ENCODE results near the gene NCOA7. TPM values are rescaled to one million over a fixed set of nuclear protein-coding genes. Genes with fewer than 3 reads are reported as not detected.

The NCOA7 gene
- total RNA-seq, 1 experiment from 2014 or later, result 51.0 TPM

GRCh38 chr6:125957391-125957693, 166.6 kb downstream of the NCOA7 start:
- Histone ChIP-seq H3K27ac (peak overlapping the region; percentile 80), H3K36me3 (ENCODE audit: low read depth) (0 out of 2 replicates have a peak, but pooled peaks cover under 1% of the 10 kb centered on the region), H3K4me2 (peak overlapping the region; percentile 99), H3K4me3 (peak overlapping the region; percentile 92), H3K9me3 (ENCODE audit: insufficient read depth, low read depth) (no peaks in the 10 kb centered on the region), H2AFZ (peak overlapping the region; percentile 98), H3K4me1 (replicated peaks; ENCODE audit: insufficient read depth) (peaks cover 21% of the 10 kb centered on the region), H3F3A (ENCODE audit: insufficient read depth, low read depth) (peaks cover 7% of the 10 kb centered on the region; the same call in 1 of the 2 replicates), H3K9me2 (ENCODE audit: insufficient read depth) (no peaks in the 10 kb centered on the region), H3K27me3 (ENCODE audit: insufficient read depth, low read depth) (no peaks in the 10 kb centered on the region), H4K20me1 (ENCODE audit: insufficient read depth) (no peaks in the 10 kb centered on the region), H3K79me2 (ENCODE audit: low read depth) (peaks cover 31% of the 10 kb centered on the region)
- BruUV-seq (replicated peaks), result no TSS peak
- DNase-seq, result no peak
- TF ChIP-seq CTCF (conservative IDR thresholded peaks at IDR 0.05) (no peak), EZH2 (IDR thresholded peaks at IDR 0.05; ENCODE audit: low read depth) (no peak)
- intact Hi-C loops (cut with micrococcal nuclease; ENCODE audit: unreplicated experiment), result loop anchor here (2.0 kb wide), 2 partner anchors 39 to 85 kb away; no protein-coding TSS in a partner anchor
- ChIA-PET CTCF (interaction anchor here (0.7 to 1.7 kb wide), 3 partner anchors 38 to 176 kb away, joined by 4 to 13 read pairs (median 12); no protein-coding TSS in a partner anchor), POLR2A (ENCODE audit: unreplicated experiment) (interaction anchor here (0.6 to 1.0 kb wide), 5 partner anchors 10 to 168 kb away, joined by 3 to 6 read pairs (median 3); no protein-coding TSS in a partner anchor)

- no peaks in the 10 kb centered on the region for H4K20me1 ChIP-seq (ENCODE audit: insufficient read depth)
- DNase-seq, result peak in 1 of 2 experiments; percentile 79
- TF ChIP-seq CTCF (conservative IDR thresholded peaks at IDR 0.05) (no peak), EZH2 (IDR thresholded peaks at IDR 0.05; ENCODE audit: low read depth) (no peak)
- intact Hi-C loops (cut with micrococcal nuclease; ENCODE audit: unreplicated experiment), result loop anchor here (2.0 kb wide), 2 partner anchors 39 to 85 kb away; no protein-coding TSS in a partner anchor
- no peaks in the 10 kb centered on the region for H3K27me3 ChIP-seq (ENCODE audit: insufficient read depth, low read depth)
- H3K9me2 ChIP-seq (ENCODE audit: insufficient read depth), result no peaks in the 10 kb centered on the region
- 0 out of 2 replicates have a peak, but pooled peaks cover 3% of the 10 kb centered on the region for H3K36me3 ChIP-seq (ENCODE audit: low read depth)
- H3K4me1 ChIP-seq (replicated peaks; ENCODE audit: insufficient read depth), result peaks cover 21% of the 10 kb centered on the region
- peak overlapping the region; percentile 92 for H3K4me3 ChIP-seq
- no peaks in the 10 kb centered on the region for H3K9me3 ChIP-seq (ENCODE audit: insufficient read depth, low read depth)
- H3F3A ChIP-seq (ENCODE audit: insufficient read depth, low read depth), result peaks cover 7% of the 10 kb centered on the region; the same call in 1 of the 2 replicates
- TSS peak; percentile 51 for BruUV-seq (replicated peaks)
- H3K27ac ChIP-seq, result peak overlapping the region; percentile 80
- H2AFZ ChIP-seq, result peak overlapping the region; percentile 98
- ChIA-PET CTCF (interaction anchor here (0.6 to 1.4 kb wide), 2 partner anchors 39 to 168 kb away, joined by 3 to 12 read pairs; partner anchors contain the start of gene NCOA7), POLR2A (ENCODE audit: unreplicated experiment) (interaction anchor here (0.5 to 1.0 kb wide), 7 partner anchors 21 to 178 kb away, joined by 3 to 9 read pairs (median 4); partner anchors contain the start of gene NCOA7)
- H3K79me2 ChIP-seq (ENCODE audit: low read depth), result peaks cover 32% of the 10 kb centered on the region
- H3K4me2 ChIP-seq, result peak overlapping the region; percentile 99
Measured at GRCh38 chr6:125957845-125958244, 167.1 kb downstream of the NCOA7 start.

GRCh38 chr6:125959041-125959440, 168.3 kb downstream of the NCOA7 start:
- Histone ChIP-seq H3K36me3 (ENCODE audit: low read depth) (0 out of 2 replicates have a peak, but pooled peaks cover 3% of the 10 kb centered on the region), H3K27me3 (ENCODE audit: insufficient read depth, low read depth) (no peaks in the 10 kb centered on the region), H4K20me1 (ENCODE audit: insufficient read depth) (no peaks in the 10 kb centered on the region), H3F3A (ENCODE audit: insufficient read depth, low read depth) (peaks cover 7% of the 10 kb centered on the region; the same call in 1 of the 2 replicates), H3K9me2 (ENCODE audit: insufficient read depth) (no peaks in the 10 kb centered on the region), H3K79me2 (ENCODE audit: low read depth) (peaks cover 37% of the 10 kb centered on the region), H2AFZ (no peak overlapping the region), H3K4me1 (replicated peaks; ENCODE audit: insufficient read depth) (peaks cover 21% of the 10 kb centered on the region), H3K9me3 (ENCODE audit: insufficient read depth, low read depth) (no peaks in the 10 kb centered on the region), H3K4me2 (no peak overlapping the region), H3K4me3 (no peak overlapping the region), H3K27ac (no peak overlapping the region)
- intact Hi-C loops (cut with micrococcal nuclease; ENCODE audit: unreplicated experiment), result no loop called here
- BruUV-seq (replicated peaks), result no TSS peak
- CTCF ChIA-PET, result no interaction called here
- POLR2A ChIA-PET (ENCODE audit: unreplicated experiment), result no interaction called here
- TF ChIP-seq CTCF (conservative IDR thresholded peaks at IDR 0.05) (no peak), EZH2 (IDR thresholded peaks at IDR 0.05; ENCODE audit: low read depth) (no peak)
- DNase-seq, result no peak

Data from PC-9 (cell line).